NCI-H82 (cell line): ENCODE results near the gene PDGFD.

Experiments used
- DNase-seq: peaks from one replicate; lab custom pipeline; 2025; lab: John Stamatoyannopoulos, UW

PDGFD gene

DNA sequence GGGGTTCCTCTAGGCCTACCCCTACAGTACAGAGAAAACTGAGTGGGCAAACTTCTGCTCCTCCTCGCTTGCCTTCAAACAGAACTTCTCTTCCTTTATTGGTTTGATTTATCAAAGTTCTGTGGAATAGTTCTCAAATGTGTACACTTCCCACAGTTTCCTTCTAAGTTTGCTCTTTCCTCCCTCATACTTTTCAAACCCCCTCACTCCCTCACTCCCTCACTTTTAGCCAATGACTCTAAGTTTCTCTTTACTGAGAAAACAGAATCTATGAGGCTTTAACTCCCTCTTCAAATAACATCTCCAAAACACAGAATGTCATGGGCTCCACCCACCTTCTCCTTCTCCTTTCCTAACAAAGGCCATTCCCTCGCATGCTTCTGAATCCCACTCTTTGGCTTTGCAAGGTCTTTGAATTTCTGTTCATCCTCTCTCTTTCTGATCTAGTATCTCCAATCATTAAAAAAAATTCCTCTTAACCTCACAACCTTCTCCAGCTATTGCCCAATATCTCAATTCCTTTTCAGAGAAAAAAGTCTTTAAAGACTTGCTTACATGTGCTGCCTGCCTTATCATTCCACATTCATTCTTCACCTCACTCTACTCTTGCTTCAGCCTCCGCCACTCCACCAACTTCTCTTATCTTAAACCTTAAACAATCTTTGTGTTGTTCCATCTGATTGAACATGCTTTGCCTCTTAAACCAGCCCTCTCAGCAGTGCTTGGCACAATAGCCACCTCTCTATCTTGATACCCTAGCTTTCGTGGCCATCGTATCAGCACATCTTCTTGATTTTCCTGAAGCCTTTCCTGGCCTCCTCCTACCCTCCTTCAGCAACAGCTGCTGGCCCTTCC lies 70.3 kb downstream of the PDGFD start:
- DNase-seq, result no peak

DNA sequence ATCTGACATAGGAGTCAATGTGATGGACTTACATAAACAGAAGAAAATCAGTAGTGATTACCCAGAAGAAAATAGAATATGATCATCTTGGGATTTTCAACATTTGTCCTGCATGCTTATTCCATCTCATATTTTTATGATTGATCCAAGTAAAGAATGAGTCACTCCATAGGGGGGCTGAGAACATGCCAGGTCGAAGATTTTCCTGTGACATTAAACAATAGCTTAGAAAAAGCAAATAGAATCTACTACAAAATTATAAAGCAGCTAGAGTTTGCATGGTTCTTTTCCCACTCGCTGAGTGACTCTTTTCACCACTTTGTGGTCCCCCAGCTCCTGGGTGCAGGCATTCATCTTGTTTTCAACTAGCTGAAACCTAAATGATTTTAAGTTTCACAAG lies 71.2 kb downstream of the PDGFD start:
- no peak for DNase-seq

DNA sequence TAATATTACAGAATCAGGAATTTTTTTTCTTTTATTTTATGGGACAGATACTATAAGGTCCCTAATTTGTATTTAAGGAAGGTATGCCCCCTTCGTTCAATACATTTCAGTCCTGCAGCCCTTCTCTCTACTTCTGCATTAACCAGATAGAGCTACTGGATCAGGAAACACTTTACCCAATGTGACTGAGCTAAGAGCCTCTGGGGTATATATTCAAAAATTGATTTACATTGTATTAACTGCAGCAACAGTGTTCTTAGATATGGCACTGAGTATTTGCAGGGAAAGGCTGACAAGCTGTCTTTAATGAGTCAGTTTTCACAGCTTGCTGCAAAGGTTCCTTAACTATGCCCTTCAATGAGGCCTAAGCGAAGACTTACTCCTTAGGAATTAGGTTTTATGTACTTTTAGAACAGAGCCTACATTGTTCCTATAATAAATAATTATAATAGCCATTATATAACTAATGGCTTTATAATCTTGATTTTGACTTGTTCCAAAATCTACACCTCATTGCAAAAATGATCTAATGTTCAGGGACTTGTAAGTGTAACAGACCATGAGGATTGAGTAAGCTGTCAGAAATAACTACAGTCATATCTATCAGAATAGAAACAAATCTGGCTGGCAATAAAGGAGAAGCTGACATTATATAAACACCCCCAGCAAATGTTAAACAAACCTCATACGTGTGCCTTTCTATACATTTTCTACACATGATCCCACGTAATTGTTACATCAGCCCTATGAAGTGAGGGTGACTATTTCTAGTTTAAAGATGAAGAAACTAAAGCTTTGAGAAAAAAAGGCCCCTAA lies 72.5 kb downstream of the PDGFD start:
- DNase-seq, result no peak

DNA sequence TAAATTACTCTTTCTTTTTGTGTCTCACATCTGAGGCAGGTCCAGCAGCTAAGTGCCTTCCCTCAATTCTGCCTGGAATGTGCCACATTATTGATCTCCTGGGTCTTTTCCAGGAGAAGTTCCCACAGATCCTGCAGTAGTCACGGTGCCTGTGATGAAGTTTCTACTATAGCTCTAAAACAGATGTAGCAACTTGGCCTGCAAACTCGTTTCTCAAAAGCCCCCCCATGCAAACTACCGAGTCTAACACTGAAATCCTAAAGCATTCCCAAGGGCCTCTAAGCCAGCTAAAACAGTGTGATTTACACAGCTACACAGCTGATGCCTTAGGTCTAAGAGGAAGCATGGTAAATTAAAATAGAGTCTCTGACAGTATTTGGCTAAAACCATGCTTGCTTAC lies 73.2 kb downstream of the PDGFD start:
- DNase-seq, result peak; percentile 11

DNA sequence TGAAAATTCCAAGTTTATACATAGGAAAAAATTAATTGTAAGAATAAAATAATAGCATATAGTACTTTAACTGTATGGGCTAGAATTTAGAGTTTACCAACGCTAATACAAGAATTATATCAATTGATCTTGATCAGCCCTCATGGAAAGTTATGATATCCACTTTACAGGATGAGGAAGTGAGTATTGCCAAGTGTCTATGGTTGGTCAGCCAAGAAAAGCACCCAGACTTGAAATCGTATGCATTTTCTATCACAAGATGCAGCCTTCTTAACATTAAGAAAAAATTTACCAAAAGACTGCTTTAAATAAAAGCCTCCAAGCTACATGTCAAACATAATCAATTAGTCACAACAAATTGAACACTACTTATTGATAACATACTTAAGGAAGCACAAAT lies 74.5 kb downstream of the PDGFD start:
- no peak for DNase-seq

DNA sequence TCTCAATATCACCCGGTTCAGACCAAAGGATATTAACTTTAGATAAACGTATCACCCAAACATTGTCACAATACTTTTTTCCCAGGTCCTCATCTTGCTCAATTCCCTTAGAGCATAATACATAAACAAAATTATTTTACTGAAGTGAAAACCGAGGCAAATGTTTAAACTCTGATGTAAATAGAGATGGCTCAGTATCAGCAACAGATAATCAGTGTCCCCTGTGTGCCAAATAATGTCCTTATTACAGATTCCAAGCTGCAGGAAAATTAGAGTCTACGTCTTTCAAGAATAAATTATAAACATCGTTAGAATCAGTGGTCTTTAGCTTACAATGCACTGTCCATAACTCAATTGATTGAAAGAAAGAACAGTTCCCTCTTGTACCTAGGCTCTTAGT lies 77.3 kb downstream of the PDGFD start:
- no peak for DNase-seq

DNA sequence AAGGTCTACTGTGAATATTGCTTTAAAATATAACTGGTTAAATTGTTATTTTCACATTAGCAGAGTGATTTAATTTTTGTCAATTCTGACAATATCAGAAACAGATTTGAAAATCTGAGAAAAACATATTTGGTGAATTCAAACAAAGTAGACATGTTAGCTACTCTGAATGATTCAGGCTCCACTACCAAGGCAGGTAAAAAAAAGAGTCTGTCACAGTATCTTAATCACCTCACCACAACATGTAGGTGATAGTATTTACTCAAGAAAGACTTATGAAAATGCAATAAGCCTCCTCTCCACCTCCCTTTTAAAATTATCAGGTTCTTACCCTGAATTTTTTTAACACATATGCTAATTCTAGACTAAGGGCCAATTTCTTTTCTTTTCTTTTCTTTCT lies 85.0 kb downstream of the PDGFD start:
- DNase-seq, result no peak

DNA sequence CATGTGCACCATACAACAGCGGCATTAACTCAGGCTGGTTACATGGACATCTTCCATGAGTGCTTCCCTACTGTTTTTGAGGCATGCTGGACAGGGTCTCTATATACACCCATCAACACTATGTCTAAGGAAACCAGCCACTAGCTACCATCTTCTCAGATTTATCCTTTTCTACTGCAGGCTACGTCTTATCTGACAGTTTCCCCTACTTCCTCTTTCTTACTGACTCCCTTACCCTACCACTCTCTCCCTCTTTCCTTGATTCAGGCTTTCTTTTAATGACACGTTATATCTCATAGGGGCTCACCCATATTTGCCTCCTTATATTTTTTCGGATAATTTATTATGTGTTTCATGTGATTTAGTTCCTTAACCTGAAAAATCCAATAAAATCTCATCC lies 85.7 kb downstream of the PDGFD start:
- no peak for DNase-seq

DNA sequence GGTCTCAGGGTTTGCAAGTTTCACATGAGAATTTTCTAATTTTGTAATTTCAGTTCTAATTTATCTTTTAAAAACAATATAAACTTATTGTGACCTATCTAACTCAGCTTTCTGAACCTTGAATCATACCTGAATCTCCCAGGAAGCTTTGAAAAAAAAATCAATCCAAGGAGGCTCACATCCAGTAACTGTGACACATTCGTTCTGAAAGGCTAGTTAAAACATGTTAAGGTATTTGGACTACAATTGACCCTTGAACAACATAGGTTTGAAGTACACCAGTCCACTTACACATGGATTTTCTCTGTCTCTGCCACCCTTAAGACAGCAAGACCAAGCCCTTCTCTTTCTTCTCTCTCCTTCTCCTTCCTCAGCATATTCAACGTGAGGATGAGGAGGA lies 87.5 kb downstream of the PDGFD start:
- DNase-seq, result no peak

DNA sequence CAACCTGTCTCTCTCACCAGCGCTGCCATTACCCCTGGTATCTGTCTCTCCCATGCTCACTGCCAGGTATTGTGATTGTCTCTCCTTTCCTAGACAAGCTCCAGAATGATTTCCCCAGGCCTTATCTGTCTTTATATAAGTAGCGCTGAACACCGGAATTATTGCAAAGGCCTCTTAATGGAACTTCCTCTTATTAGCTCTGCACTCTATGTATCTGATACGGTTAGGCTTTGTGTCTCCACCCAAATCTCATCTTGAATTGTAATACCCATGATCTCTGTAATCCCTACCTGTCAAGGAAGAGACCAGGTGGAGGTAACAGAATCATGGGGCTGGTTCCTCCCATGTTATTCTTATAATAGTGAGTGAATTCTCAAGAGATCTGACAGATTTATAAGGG lies 88.2 kb downstream of the PDGFD start:
- DNase-seq, result no peak

DNA sequence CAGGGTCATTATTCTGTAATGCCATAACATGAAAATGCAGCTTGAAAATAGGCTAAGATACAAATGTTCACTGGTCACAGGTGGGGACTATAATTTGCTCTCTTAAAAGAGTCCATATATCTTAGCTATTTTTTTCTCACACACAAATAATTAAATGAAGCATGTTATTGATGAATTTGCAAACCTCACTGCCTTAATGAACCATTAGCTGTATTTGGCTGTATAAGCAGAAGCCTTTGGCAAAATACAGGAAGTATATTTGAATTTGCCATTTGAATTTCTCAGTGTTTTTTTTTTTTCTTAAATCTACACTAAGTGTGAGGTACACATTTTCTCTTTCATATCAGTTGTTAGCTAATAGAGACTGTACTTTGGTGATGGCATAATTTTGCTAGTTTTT lies 88.9 kb downstream of the PDGFD start:
- no peak for DNase-seq

DNA sequence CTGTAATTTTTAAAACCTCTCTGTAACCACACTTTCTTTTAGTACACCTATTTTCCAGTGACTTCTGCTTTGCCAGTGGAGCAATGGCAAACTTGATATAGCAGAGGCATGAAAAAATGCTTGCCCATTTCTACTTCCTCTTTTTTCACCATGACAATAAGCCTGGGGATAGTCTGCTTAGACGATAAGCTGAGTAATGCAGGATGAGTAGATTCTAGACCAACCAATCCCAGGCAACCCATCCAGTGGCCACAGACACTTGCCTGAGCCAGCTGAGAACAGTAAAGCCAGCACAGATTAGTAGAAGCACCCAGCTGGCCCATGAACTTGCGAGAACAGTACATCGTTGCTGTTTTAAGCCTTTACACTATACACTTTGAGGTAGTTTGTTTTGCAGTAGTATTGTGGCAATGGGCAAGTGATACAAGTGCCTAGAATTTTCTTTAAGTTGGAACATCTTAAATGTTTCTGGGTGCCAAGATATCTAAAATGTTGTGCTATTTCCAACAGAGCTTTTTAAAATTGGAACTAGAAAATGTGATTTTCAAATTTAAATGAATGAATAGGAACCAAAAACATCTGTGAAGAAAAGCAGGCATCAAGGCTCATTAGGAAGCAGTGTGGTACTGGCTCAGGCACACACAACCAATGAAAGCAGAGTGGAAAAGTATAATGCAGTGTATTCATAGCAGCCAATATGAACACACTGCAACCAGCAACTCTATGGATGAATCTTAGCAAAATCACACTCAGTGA lies 89.8 kb downstream of the PDGFD start:
- peak; percentile 87 for DNase-seq

DNA sequence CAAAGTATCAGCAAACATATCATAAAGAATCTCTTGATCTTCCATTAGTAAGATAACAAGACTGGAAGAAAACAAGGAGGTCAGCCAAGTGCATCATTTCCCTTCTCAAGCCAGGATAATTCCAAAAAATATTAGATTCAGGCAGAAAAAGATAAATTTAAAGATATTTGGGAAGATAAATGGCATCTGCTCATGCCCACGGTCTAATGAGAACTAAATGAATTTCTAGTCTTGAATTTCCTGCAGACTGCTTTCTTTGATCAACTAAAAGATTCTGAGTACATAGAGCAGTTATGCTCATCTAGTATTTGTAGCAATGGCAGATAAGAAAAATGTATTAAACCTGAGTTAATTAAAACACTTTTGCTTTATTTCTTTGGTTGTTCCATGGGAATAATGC lies 96.4 kb downstream of the PDGFD start:
- DNase-seq, result no peak

DNA sequence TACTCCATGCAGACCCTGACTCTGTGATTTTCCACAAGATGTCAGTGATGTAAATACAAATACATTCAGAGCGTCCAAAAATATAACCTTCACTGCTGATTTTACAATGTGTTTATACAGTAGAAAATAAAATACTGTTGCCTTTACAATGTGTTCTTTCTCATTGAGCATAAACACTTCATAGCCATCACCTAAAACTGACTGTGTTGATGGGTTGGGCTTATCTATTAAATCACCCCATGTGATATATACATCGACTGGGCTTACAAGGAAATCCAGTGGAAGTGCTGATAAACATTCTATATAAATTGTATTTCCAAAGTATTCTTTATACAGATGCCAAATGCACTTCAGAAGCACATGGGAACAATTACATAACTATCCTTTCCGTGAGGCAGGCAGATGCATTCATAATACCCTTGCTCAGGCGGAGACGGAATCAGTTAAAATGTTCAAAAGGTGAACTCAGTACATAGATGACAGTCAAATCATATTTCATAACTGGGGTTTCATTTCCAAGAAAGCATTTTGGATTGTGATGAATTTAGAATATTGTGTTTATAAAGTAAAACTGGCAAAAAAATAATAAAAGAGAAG lies 99.8 kb downstream of the PDGFD start:
- no peak for DNase-seq

DNA sequence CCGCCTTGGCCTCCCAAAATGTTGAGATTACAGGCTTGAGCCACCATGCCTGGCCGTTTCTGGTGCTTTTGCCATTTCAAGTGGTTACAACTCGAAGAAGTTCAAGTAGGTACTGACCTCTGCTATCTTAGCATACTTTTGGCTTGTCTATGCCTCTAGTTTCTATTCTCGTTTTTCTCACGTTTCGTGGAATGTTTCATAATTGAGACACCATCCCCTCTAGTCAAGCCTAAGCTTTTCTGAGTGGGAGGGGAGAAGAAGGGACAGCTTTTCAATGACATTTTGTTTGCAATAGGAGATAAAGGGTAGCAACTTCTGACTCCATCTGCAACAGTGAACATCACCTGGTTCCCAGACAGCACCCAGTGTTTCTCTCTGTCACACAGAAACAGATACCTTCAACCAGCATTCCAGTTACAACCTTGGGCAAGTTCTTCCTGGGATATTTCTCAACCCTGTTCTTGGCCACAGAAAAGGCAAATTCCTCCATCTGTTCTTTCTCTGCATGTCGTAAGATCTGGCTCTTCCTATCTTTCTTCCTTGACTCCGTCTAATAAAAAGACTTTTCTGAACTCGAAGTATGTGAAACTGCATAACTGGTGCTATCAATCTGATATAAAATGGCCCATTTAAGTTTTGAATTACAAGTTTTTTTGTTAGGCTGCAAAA lies 102.0 kb downstream of the PDGFD start:
- DNase-seq, result no peak

DNA sequence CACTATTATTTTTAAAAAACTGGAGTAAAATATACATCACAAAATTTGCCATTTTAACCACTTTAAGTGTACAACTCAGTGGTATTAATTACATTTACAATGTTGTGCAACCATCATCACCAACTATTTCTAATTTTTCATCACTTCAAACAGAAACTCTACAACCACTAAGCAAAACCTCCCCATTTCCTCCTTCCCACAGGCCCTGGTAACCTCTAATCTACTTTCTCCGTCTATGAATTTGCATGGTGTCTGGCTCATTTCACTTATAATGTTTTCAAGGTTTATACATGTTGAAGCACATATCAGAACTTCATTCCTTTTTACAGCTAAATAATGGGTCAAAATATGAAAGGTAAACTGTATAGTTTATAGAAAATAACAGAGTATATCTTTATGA lies 103.1 kb downstream of the PDGFD start:
- no peak for DNase-seq

DNA sequence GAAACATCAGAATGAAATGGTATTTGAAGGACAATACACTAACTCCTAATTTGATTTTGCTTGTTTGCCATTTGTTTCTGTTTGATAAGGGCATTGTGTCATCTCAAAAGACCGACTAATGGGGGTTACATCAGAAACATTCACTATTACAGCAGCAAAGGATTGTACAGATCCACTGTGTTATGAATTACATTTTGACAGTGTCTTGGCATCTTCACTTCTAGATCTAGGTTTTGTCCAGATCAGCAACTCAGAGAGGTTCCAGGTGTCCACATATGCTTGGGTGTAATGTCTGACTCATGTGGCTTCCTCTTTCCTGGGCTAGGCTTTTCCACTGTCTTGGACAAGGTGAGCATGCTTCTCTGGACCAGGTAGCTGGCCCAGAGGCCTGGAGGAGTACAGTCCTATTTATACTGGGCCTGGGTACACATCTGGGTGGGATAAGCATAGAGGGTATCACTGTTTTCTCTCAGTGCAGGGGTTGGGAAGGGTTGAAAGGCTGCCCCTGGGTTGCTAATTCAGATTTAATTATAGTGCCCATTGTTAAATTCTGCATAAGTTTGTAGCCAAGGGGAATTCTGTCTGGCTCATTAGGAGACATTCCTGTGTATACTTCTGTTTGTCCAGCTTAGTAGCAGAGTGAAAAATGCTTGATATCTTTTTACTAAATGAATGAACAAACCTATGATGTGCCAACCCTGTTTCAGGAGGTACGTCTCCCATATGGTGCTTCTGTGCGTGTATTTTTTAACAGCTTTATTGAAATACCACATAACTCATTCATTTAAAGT lies 103.7 kb downstream of the PDGFD start:
- DNase-seq, result no peak

DNA sequence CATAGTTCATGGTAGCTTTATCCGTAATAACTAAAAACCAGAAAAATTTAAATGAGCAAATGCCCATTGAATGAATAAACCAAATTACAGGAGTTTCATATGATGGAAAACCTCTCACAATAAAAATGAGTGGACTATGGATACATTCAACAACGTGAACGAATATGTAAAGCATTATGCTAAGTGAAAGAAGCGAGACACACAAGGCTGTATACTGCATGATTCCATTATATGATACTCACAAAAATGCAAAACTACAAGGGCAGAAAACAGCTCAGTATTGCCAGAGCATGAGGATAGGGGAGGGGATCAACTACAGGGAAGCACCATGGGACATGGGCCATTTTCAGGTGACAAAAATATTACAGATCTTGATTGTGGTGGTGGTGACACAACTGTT lies 105.3 kb downstream of the PDGFD start:
- DNase-seq, result no peak

DNA sequence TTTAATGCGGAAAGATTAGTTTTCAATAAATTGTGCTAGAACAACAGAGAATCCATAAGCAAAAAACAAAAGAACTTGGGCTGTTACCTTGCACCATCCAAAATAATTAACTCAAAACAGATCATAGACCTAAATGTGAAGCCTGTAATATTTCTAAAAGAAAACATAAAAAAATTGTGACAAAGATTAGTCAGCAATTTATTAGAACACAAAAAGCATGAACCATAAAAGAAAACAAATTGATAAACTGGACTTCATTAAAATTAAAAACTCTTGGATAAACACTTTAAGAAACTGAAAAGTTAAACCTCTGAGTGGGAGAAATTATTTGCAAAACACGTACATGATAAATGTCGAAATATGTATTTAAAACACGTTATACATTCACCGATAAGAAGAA lies 106.0 kb downstream of the PDGFD start:
- DNase-seq, result no peak

DNA sequence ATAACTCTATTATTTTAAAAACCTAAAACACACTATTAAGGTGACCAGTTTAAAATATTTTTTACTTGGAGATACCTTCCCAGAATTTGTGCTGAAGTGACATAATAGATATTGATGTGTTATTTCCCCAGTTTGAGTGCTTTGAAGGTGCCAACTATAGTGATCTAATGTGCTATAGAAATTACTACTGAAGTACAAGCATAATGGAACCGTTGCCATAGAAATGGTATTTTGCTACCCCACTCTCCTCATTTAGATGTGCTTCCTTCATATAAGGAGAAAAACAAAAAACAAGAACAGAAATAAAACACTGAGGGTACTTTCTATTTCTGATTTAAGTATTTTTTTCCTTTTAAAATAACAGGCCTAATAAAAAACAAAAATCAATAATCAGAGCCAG lies 108.4 kb downstream of the PDGFD start:
- DNase-seq, result no peak
